HG02938 (cell line): ENCODE measurements around the gene ANKRD13A.
"Not testable (repeated sequence)": the region's sequence is repeated elsewhere in the genome, so short reads cannot be mapped to it uniquely, and the experiment has no call there.

Source experiments
- ATAC-seq: cut with Tn5 transposase; IDR thresholded peaks from one replicate; pipeline ENCODE4 v1.9.1; 2021; ENCODE audit warnings: mild to moderate bottlenecking, moderate library complexity; ENCODE audit not compliant: unreplicated experiment

ANKRD13A gene

DNA sequence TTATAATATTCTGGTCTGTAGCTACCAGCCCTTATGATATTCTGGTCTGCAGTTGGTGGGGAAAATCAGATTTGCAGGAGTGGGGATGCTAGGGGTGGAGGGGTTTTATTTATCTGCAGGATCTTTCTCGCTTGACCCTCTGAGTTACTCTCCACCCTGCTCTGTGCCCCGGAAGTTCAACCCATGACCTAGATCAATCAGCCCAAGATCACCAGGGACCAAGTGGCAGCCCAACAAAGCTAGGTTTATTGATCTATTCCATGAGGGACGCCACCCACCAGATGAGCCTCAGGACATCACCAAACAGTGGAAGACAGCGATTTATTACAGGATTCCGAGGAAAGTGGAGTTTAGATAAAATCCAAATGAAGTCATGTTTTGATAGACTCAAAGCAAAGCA is 74.9 kb downstream of the ANKRD13A start:
- no peak for ATAC-seq

GRCh38 chr12:110075880-110076279 is 76.7 kb downstream of the ANKRD13A start:
- no peak for ATAC-seq

GRCh38 chr12:110077800-110078199 is 78.6 kb downstream of the ANKRD13A start:
- no peak for ATAC-seq

GRCh38 chr12:110079477-110080400 is 80.5 kb downstream of the ANKRD13A start:
- peak; percentile 84 for ATAC-seq

DNA sequence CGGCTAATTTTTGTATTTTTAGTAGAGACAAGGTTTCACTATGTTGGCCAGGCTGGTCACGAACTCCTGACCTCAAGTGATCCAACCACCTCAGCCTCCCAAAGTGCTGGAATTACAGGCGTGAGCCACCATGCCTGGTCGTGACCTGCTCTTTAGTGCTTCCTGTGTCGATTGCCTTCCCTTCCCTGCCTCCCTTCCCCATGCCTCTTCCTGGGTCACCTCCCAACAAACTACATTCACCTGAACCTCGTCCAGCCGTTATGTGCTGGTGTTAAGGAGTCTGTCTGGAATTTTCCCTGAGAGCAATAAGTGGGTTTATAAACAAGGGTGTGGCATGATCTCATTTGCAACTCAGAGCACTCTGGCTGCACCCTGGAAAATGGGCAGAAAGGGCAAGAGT is 81.2 kb downstream of the ANKRD13A start:
- ATAC-seq, result no peak

- ATAC-seq, result no peak
Observed at GRCh38 chr12:110084314-110085015, 85.2 kb downstream of the ANKRD13A start.

GRCh38 chr12:110088216-110088615 is 89.0 kb downstream of the ANKRD13A start:
- ATAC-seq, result not testable (repeated sequence)

DNA sequence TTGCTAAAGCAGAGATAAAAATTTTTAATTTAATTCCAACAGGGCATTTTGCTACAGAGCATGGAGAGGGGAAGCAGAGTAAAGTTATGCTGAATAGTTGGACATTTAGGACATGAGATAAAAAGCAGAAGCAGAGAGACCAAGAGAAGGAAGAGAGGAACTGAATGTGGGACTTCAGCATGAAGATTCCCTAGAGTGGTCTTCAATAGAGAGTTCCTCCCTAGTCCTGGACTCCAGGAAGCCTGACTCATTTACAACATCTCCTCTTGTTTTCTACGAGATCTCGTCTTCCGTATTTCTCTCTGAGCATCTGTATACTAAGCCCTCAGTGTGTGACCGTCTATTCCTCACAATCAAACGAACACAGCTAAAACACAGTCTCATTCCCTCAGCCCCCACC is 89.7 kb downstream of the ANKRD13A start:
- ATAC-seq, result no peak
